ENCODE measurements around the gene KLHL6. TPM values are rescaled to one million over a fixed set of nuclear protein-coding genes. Genes with fewer than 3 reads are reported as not detected.

KLHL6 gene
- total and polyA plus RNA-seq, 2 of the 8 experiments (the other 6 are each of a cell fraction or from before 2014, with no cell fraction given) = 0.05 TPM; not detected in 1

DNA sequence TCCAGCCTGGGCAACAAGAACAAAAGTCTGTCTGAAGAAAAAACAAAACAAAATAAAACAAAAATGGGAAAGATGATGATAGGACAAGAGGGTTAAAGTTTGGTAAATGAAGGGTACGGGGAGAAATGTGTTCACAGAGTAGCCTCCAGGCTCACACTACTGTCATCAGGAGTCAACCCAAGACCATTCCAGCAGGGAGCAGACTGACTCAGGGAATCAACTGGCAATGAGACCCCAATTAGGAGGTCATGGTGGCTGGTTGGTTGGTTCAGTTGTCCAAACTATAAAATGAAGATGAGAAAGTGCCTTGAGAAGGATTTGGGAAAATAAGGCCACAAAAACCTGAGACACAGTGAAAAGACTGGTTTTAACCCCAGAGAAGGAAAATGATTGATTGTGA, 51.8 kb downstream of the KLHL6 start:
- no peak overlapping the region for H3K4me3 ChIP-seq (ENCODE audit: extremely low read depth in 1 of 4, insufficient read depth in 2 of 4, low read depth in 3 of 4, low read length in 4 of 4)
- H3K56ac ChIP-seq (replicated peaks; ENCODE audit: insufficient read length, low read depth, low read length) = no peak overlapping the region
- no peak overlapping the region for H3K4ac ChIP-seq (replicated peaks; ENCODE audit: insufficient read length, low read depth, low read length)
- no peaks in the 10 kb centered on the region for H3K27me3 ChIP-seq (replicated peaks in 1 of 4; ENCODE audit: control insufficient read depth in 3 of 4, extremely low read depth in 1 of 4, insufficient read depth in 3 of 4, low read length in 3 of 4)
- no peak overlapping the region for H2BK15ac ChIP-seq (ENCODE audit: low read length)
- H3K23me2 ChIP-seq (ENCODE audit: low read depth, low read length) = no peaks in the 10 kb centered on the region
- H4K20me1 ChIP-seq (replicated peaks in 1 of 2; ENCODE audit: control insufficient read depth in 1 of 2, insufficient read depth in 2 of 2, low read length in 2 of 2) = no peaks in the 10 kb centered on the region
- H3K4me2 ChIP-seq (ENCODE audit: insufficient read depth in 1 of 2, low read depth in 2 of 2, low read length in 2 of 2) = no peak overlapping the region
- no peak overlapping the region for H3K27ac ChIP-seq (ENCODE audit: low read depth, low read length)
- H2BK5ac ChIP-seq (ENCODE audit: low read depth, low read length) = no peak overlapping the region
- TF ChIP-seq EZH2 (IDR thresholded peaks at IDR 0.05; ENCODE audit: low read depth, low read length, severe bottlenecking) = no peak
- TF ChIP-seq CTCF (IDR thresholded peaks at IDR 0.05; ENCODE audit: control extremely low read depth in 1 of 3, insufficient read depth in 1 of 3, low read depth in 1 of 3, low read length in 3 of 3) = peak; percentile 30 to 55 (median 48)
- TF ChIP-seq RAD21 (IDR thresholded peaks at IDR 0.05 in 1 of 2, conservative IDR thresholded peaks at IDR 0.05 in 1 of 2; ENCODE audit: low read depth in 2 of 2, low read length in 2 of 2) = peak; percentile 73 to 83
- no peaks in the 10 kb centered on the region for H3K36me3 ChIP-seq (ENCODE audit: control insufficient read depth in 2 of 4, insufficient read depth in 4 of 4, low read length in 3 of 4)
- H4K8ac ChIP-seq (ENCODE audit: extremely low read depth, insufficient read depth, low read length) = no peak overlapping the region
- H4K5ac ChIP-seq (ENCODE audit: insufficient read length, low read depth, low read length) = no peak overlapping the region
- no peak overlapping the region for H4K91ac ChIP-seq (replicated peaks; ENCODE audit: insufficient read length, low read length)
- H2BK20ac ChIP-seq (ENCODE audit: low read length) = no peak overlapping the region
- no peak overlapping the region for H2AFZ ChIP-seq (ENCODE audit: low read length)
- POLR2A ChIA-PET (ENCODE audit: partially characterized antibody) = no interaction called here
- H3K23ac ChIP-seq (ENCODE audit: insufficient read length) = no peak overlapping the region
- H3K79me1 ChIP-seq (ENCODE audit: low read depth, low read length) = no peaks in the 10 kb centered on the region
- H2AK5ac ChIP-seq (ENCODE audit: low read depth, low read length) = no peak overlapping the region
- no peaks in the 10 kb centered on the region for H3K9me3 ChIP-seq (ENCODE audit: insufficient read depth in 2 of 2, low read depth in 1 of 2, low read length in 1 of 2)
- no peaks in the 10 kb centered on the region for H3K79me2 ChIP-seq (ENCODE audit: control insufficient read depth in 1 of 2, insufficient read depth in 2 of 2, low read length in 2 of 2)
- H2BK120ac ChIP-seq (replicated peaks; ENCODE audit: low read depth, low read length) = no peak overlapping the region
- no peak overlapping the region for H3K9ac ChIP-seq (replicated peaks in 1 of 4; ENCODE audit: extremely low read depth in 1 of 4, low read depth in 3 of 4, low read length in 3 of 4)
- peaks cover 0 to 2% (median 0%) of the 10 kb centered on the region in 4 experiments; a peak in 1 of 7 replicates for H3K4me1 ChIP-seq (replicated peaks in 1 of 4; ENCODE audit: control insufficient read depth in 3 of 4, insufficient read depth in 4 of 4, low read length in 3 of 4)
- WGBS, 2 experiments (ENCODE audit: extremely low coverage in 1 of 2, insufficient coverage in 1 of 2, insufficient read length in 1 of 2, insufficient replicate concordance in 2 of 2, low coverage in 1 of 2, low lambda C conversion rate in 2 of 2, missing lambda C conversion rate in 1 of 2) = 67 to 100% methylated on average over 1 of the region's 1 CpG
- no peak overlapping the region for H2BK12ac ChIP-seq (ENCODE audit: low read depth, low read length)
- H3K18ac ChIP-seq (ENCODE audit: extremely low read depth, low read length) = no peak overlapping the region
- DNase-seq (ENCODE audit: low read depth in 1 of 2, low spot score in 2 of 2) (no peak), FAIRE-seq (no peak)
- CTCF ChIA-PET (ENCODE audit: partially characterized antibody) = interaction anchor here (0.8 to 2.6 kb wide), 5 partner anchors 11 to 44 kb away, joined by 3 to 14 read pairs (median 3); no protein-coding TSS in a partner anchor
- no peak overlapping the region for H3K14ac ChIP-seq (ENCODE audit: insufficient read length)
